Erythroblast (primary cell): ENCODE results near the gene AMBRA1.

Experiments used
- GATA1 ChIP-seq: IDR thresholded peaks from 2 replicates; pipeline ENCODE4 v1.6.1; 2011; ENCODE audit warnings: low read depth, mild to moderate bottlenecking, control low read depth, low read length, moderate library complexity
- POLR2A ChIP-seq: IDR thresholded peaks from 2 replicates; pipeline ENCODE4 v1.6.1; 2011; ENCODE audit warnings: mild to moderate bottlenecking, low read length

DNA sequence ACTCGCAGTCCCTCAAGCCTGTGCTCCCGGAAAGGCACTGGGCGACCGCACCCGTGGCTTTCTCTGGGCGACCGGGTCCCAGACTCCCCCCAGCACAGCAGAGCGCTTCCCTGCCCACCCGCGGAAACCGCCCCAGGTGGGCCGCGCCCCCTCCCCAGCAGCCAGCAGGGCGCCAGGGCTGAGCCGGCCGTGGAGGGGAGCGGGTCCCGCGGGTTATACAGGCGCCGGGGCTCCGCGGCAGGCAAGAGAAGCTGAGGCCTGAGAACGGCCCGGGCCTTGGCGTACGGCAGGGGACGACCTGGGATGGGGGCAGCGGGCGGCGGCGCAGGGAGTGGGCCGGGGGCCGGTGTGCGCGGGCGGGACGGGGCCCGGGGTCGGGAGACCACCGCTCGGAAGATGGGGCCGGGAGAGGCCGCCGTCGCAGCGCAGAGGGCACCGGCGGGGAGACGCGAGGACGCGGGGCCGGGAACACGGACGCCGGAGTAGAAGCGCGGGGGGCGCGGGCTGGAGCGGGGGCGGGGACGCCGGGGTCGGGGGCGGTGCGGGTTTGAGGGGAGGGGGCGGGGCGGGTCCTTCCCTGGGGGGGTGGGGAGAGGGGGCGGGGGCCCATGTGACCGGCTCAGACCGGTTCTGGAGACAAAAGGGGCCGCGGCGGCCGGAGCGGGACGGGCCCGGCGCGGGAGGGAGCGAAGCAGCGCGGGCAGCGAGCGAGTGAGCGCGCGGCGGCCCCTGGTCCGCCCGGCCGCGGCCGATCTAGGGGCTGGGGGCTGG is 212.6 kb downstream of the AMBRA1 start, which contains the start of gene MDK:
- TF ChIP-seq POLR2A (no peak), GATA1 (no peak)
